HG02610 (cell line): ENCODE measurements around the gene PGBD5.

Experiments
- ATAC-seq: cut with Tn5 transposase; IDR thresholded peaks from one replicate; pipeline ENCODE4 v1.9.1; 2021; ENCODE audit warnings: mild to moderate bottlenecking, moderate library complexity; ENCODE audit not compliant: unreplicated experiment

PGBD5 gene

DNA sequence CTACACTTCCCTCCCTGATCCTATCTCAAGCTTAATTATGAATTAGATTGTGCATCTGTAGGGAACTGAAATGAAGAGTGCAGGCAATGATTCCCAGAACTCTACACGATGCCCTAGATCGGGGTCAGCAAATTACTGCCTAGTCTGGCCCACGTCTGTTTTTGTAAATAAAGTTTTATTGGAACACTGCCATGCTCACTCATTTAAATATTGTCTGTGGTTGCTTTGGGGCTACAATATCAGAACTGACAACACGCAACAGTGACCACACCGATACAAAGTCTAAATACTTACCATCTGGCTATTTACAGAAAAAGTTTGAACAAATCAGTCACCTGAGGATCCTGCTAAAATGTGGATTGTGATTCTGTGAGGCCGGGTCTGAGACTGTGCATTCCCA, 74.1 kb downstream of the PGBD5 start:
- ATAC-seq = no peak

DNA sequence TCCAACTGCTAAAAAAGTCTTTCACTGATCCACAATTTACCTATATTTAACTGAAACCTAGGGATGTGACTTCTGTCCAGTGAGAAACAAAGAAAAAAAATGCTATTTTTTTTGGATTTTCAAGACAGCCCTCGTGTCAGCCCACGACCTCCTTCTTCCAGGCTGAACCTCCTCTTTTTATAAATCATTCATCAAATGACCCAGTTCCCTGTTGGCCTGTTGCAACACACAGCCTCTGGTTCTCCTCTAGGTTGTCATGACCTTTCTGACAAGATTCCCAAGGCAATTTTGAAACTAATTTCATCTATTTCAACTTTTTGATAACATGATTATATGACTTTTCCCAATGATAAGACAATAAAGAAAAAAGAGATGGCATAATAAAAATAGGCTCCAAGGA, 74.6 kb downstream of the PGBD5 start:
- ATAC-seq = no peak

DNA sequence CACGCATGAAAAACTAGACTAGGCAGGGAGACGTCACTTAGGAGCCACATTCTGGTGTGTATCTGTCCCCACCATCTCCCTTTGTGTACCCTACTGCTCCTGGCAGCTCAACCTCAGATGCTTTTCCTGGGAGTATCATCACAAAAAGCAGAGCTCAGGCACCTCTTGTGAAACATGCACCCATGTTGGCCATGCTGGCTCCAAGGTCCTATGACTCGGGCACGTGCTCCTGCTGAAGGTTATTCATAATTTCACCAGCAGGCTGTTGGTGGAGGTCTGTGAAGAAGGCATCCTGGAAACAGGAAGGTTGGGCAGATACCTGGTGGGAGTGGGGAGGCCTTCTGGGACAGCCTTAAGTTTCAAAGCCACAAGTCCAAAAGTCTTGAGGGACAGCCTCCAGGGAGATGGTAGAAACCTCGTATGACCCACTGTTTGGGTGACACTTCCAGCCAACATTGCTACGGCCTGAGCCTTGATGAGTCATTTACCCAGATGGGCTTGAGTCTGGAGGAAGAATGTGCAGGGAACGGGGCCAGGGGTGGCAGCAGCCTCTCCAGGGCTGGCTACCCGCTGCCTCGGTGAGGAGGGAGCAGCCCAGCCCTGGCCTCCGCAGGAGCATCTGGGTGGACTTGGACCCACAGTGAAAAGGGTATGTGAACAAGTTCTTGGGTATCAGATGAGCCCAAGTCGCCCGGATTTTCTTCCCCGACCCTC, 75.8 kb downstream of the PGBD5 start:
- no peak for ATAC-seq

DNA sequence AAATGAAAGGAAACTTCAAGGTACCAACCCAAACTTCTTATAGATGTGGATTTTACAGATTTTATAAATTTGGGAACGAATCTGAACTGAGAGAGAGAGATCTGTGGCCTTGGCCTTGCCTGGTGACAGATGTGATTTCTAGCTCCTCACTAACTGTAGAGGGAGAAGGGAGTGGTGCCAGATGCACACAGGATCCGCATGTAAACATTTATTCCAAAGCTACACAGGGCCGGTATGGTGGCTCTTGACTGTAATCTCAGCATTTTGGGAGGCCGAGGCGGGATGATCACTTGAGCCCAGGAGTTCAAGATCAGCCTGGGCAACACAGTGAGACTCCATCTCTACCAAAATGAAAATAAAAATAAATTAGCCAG, 77.1 kb downstream of the PGBD5 start:
- ATAC-seq = no peak

DNA sequence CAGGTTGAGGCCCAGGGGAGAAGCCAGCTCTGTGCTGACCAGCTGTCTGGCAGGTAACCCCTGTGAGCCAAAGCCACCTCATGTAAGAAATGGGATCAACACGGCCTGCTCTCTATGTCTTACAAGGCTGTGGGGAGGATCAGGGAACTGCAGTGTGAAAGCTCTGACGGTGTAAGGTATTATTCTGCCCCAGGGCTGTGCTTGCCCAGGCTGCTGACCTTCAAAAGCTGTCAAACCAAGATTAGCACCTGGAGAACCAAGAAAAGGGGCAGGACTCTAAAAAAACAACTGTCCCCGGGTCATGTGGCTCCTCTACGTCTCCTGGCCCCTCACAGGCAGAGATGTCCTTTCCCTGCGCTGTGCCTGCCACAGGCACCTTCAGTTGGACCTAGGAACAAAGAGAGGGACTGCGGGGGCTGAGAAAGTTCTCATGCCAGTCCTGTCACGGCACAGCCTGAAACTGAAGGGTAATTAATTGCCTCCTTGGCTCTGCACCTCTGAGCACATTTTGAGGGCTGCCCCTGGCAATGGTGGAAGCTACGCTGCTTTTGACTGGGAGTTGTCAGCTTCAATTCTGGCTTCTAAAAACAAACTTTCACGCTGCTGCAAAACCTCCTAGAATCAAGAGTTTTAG, 77.6 kb downstream of the PGBD5 start:
- ATAC-seq = no peak

DNA sequence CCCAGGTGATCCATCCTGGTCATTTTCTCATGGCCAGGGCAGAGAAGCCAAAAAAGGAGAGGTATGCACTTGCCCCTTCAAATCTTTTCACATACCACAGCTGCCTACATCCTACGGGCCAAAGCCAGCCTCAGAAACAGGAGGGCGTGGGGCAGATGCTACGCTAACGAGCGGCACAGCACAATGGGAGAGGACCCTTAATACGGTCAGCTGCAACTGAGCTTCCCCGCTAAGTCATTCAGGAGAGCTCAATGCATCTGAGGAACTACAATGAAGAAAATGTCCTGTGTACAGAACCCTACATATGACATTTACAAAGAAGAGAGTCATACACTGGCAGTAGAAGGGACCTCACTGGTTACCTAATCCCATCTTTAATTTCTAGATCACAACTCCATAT, 78.2 kb downstream of the PGBD5 start:
- no peak for ATAC-seq

DNA sequence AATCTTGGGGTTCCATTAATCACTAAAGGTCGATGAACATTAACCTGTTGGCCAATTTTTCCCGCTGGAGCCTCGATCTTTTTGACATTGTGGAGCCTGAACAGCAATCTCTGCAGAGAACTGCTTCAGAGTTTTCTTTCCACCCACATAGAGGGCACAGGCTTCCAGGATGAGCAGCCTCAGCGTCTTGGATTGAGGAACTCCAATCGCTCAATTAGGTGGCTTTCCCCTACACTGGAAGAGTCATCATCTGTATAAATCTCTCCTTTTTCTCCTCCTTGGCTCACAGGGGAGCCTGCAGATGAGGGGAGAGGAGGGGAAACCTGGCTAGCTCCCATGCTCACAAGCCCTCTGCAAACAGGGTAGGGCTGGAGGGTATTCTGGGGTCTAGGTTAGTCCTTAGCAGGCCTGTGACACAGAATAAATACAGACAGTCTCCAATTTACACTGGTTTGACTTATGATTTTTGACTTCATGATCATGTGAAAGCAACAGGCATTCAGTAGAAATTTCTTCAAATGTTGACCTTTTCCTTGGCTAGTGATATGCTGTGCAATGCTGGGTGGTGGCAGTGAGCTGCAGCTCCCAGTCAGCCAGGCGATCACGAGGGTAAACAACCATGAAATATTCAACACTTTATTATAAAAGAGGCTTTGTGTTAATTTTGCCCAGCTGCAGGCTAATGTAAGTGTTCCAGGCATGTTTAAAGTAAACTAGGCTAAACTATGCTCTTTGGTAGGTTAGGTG, 80.8 kb downstream of the PGBD5 start:
- no peak for ATAC-seq

DNA sequence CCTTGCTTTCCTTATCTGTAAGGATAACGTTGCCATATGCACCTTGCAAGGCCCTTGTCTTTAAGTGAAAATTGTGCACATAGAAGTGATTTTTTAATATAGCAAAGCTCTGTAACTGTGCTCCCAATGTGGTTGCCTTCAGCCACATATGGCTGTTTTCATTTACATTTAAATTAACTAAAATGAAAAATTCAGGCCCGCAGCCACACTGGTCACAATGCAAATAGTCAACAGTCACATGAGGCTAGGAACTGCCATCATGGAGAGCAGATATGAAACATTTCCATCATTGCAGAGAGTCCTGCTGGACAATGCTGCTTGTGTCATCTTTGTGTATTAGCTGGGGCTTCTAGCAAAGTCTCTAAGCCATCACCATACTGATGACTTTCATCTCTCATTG, 83.4 kb downstream of the PGBD5 start:
- ATAC-seq = no peak

DNA sequence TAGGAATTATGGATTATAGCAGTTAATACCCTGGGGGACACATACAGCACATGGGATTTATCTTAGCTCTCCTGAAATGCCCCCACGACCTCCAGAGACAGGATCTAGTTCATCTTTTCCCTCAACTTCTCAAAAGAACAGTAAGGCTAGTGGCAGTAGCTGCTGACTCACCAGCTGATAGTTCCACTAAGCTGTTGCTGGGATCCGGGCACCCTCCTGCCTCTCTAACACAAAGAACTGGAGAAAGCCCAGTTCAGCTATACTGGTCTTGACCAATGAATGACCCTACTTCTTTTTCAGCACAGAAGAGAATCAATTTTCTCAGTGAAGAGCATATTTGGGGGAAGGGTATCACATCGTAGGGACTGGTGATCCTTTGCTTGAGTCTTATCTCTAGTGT, 84.1 kb downstream of the PGBD5 start:
- ATAC-seq = no peak

DNA sequence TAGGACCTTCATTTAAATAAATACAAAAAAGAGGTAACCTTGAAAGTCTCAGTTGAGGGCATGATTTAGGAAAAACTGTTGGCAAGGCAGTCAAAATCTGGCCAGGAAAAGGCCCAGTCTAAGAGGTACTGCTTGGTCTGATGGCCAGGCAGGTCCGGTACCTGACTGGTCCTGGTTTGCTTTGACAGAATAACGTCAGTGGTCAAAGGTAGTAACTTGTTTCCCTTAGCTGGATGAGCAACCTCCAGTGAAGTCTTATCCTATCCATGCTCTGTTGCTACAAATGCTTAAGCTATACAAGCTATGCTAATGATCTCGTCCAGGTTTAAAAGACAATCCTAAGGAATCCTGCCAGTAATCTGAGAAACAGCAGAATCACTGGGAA, 85.0 kb downstream of the PGBD5 start:
- no peak for ATAC-seq

DNA sequence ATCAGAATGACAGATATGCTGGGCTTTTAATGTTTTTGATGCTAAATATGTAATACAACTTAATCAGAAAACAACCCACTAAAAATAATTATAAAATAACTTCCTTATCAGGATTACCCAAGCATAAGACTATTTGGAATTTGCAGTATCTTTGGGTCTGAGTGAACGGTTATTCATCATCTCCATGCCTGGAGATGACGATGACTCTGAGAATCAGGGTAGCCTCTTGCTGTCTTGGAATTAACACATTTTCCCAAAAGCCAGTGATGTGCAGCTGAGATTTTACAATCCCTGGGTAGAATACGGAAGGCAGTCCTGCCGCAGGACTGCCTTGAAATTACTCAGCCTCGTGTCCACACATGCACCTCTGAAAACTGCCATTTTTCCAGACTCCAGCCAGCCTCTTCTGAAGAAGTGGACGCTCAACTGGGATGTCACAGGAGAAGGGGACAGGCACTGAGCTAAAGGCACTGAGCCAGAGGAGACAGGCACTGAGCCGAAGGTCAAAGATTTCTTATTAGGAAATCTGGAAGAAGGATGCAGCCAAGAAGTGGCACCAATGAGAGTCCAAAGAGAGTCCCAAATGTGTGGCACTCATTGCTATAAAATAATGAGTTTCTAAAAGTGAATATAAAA, 85.5 kb downstream of the PGBD5 start:
- no peak for ATAC-seq

DNA sequence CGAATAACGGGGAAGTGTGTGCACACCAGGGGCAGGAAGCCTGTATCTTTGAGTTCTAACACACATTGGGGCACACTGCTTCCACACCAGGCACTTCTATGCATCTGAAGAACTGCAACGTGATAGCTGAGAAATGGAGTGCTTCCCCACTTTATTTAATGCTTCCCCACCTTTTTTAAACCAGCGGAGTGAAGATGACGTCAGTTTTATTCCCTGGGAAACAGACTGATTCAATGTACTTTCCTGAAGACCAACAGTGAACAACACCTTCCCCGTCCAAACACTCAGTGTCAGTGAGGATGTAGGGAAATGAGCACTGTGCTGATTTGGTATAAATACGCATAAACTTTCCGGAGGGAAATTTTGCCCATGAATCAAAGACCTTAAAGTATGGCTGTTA, 87.1 kb downstream of the PGBD5 start:
- no peak for ATAC-seq

DNA sequence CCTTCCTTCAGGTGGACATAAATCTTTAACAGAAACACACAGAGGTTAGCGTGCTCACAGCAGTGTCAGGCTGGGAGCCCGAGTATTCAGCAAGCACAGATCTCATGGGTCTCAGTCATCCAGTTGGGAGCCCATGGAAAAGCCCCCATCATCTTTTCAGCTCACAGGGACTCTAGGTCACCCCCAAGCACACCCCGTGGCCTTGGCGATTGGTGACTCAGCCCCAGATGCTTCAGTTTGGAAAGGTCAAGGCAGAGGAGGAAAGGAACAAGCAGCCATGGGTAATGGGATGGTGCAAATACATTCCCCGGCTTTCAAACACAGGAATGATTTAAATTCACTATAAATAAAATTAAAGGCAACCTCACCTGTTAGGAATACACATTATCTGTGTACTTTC, 88.9 kb downstream of the PGBD5 start:
- ATAC-seq = no peak

DNA sequence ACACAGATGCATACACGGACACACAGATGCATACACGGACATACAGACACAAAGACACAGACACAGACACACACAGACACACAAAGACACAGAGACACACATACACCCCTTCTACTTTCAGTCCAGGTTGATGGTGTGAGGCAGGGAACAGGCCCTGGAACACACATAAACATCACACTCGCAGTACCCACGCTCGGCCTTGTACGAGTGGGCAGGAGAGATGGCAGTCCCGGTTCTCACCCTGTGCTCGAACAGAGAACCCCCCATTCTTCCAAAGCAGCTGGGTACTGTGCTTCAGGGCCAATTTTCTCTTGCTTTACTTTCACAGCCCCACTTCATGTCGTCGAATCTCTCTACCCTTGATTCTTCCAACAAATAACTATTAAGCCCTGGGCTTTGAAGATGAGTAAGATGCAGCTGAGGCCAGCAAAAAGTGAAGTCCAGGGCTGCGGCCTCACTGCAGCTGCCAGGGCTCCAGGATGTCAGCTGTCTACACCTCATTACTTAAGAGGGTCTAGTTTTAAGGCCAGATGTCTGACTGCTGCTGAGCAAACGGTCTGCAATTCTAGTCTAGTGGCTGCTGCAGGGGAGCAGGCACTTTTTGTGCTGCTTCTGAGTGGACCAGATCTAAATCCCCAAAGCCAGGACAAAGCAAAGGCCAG, 90.1 kb downstream of the PGBD5 start:
- no peak for ATAC-seq

DNA sequence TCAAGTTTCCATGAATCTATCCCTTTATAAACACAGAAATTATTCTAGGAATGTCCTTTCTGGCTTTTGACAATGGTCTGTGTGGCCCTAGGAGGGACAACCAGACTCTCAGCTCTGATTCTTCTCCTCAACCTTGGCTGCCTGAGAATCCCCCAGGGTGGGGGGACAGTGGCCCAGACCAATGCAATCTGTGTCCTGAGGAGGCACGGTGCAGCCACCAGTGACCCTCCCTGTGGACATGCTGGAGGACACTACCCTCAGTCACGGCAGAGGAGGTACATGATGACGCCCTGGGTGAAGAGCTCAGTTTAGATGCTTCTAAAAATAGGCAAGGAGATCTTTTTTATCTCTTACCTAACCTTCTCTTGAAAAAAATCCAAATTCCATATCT, 91.7 kb downstream of the PGBD5 start:
- ATAC-seq = no peak

DNA sequence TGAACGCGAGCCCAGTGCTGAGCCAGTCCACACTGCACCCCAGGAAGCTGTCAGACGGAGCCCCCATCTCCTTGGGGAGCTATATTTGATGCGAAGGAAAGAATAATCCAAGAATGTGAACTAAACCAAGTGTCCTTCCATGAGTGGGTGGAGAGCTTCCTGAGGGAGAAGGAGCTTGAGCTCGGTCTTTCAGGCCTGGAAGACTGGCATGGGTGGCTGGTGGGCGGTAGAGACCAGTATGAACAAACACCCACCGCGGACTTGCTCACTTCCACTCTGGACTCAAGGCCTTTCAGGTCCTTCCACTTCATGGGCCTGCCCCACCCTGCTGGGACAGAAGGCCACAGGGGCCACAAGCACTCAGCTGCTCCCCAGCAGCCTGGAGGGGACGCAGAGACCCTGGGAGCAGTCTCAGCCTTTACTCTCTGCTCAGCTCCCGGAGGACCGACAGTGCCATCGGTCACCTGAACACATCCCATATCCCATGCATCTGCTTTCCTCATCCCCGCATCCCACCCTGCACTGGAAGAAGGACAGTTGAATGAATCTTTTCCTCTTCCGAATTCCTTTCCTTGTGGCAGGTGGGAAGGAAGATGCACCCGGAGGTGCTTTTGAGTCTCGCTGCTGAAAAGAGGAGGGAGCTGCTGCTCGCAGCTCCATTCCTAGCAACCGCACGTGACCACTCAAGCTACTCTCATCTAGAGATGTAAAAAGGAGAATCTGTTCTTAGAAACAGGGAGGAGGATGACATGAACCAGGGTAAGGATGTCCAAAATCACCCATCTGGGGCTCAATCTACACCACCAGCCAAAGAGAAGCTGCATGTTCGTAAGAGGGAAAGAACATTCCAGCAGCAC, 92.3 kb downstream of the PGBD5 start:
- ATAC-seq = no peak

DNA sequence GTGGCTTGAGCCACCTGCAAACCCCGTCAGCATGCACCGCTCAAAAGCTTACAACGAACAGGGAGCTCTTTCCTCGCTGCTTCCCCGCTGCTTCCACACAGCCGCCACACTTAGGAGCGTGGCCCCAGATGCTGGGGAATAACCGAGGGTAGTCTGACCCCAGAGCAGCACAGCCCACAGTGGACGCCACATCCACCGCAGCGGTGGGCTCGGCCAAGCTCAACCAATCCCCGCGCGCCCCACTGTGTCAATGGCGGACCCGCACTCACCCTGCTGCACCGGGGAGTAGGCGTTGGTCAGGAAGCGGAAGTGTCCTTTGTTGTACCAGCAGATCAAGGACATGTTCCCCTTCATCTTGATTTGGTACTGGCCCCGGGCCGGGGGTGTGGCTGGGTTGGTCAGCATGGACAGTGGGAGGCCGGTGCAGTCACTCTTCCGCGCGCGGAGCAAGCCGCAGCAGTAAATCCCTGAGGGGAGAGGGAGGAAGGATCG, 93.5 kb downstream of the PGBD5 start:
- ATAC-seq = no peak

DNA sequence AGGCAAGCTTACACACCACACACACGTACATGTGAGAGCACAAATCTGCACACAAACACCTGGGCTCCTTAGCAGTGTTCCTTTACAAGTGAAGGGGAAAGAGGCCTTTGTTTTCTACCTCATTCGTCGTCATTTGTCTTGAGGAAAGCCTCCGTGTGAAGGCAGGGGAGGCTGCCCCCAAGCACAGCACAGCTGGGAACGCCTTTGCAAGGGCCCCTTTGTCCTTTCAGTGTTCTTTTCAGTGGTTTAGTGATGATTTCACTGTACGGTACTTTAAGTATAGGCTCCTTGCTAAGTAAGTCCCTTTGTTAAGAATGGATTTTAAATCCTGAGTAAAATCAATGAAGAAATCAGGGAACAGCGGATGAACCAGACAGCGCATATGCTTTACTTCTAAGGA, 94.1 kb downstream of the PGBD5 start:
- ATAC-seq = no peak

DNA sequence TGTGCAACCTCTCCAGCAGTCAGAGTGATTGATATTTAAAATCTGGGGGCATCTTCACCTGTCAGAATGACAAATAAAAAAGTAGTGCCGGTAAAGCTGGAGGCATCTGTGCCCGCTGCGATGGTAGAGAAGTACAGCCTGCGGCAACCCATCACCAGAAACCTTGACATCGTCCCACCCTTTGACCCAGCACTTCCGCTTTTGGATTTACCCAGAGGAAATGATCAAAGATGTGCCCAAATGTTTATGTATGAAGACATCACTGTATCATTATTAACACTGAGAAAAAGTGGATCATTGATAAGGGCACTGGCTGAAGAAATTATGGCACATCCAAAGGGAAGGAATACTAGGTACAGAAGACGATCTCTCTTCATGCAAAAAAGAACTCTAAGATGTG, 96.0 kb downstream of the PGBD5 start:
- no peak for ATAC-seq

DNA sequence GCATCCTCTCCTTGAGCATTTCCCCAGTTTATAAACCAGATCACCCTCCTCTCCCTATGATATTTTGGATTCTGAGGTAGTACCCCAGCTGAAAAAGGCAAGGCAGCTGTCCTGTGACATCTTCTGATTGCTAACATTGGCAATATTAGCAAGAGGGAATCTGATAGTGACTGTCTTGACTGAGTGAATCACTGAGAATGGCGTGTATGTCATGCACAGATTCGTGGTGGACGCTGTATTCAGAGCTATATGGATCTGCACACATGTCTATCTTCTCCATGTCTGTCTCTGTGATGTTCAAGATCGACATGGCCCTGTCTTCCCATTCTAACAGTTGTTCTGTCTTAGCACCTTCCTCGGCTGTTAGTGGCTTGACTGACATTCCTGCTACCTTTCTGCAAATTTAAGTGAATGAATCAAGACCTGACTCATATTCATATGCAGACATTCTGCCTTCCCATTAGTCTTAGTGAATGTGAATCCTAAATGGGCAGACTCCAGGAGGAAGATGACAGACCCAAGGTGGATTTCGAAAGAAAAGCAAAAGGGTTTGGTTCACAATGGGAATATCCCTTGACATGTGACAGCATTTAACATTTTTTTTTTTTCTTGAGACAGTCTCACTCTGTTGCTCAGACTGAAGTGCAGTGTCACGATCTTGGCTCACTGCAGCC, 97.7 kb downstream of the PGBD5 start:
- ATAC-seq = no peak
